Psoas muscle (tissue), 8 donors: ENCODE data around the gene RPS29. TPM values are rescaled to one million over a fixed set of nuclear protein-coding genes. Genes with fewer than 3 reads are reported as not detected.
A peak's percentile ranks its signal among the peaks of the same experiment; 100 is the strongest.
"Not testable (repeated sequence)": the region's sequence is repeated elsewhere in the genome, so short reads cannot be mapped to it uniquely, and the experiment has no call there.

Experiments used
- ATAC-seq, 4 donors: fragments of 200-7000 bp; cut with Tn5 transposase; one replicate each; pipeline ENCODE4 v1.9.1; 2020; ENCODE audit warnings: moderate library complexity in 3 of 4, mild to moderate bottlenecking in 2 of 4
- DNase-seq, 2 donors: peaks; one replicate each; pipeline ENCODE4 v3.0.0-alpha.2; 2020
- H3K27ac ChIP-seq: fragments of 200-600 bp; one replicate; pipeline ENCODE4 v1.8.0; 2022
- H3K27me3 ChIP-seq, 3 donors: fragments of 200-600 bp in 1 of 3; one replicate each; pipeline versions ENCODE4 v1.6.1 to v1.8.0; 2013 to 2022; ENCODE audit warnings: low read length in 2 of 3, mild to moderate bottlenecking in 2 of 3, moderate library complexity in 1 of 3; ENCODE audit not compliant: insufficient read depth in 3 of 3
- H3K36me3 ChIP-seq, 2 donors: fragments of 200-600 bp in 1 of 2; one replicate each; pipeline versions ENCODE4 v1.6.1 to v1.8.0; 2013 to 2022; ENCODE audit warnings: low read depth in 1 of 2, mild to moderate bottlenecking in 1 of 2, moderate library complexity in 1 of 2; ENCODE audit not compliant: insufficient read depth in 1 of 2
- H3K4me1 ChIP-seq: fragments of 200-600 bp; one replicate; pipeline ENCODE4 v1.8.0; 2022
- H3K4me3 ChIP-seq: fragments of 200-600 bp; one replicate; pipeline ENCODE4 v1.8.0; 2022; ENCODE audit warnings: mild to moderate bottlenecking
- H3K9me3 ChIP-seq: fragments of 200-600 bp; one replicate; pipeline ENCODE4 v1.8.0; 2022
- WGBS, 3 donors: extraction: QIAGEN DNeasy Blood & Tissue Kit; methylation state at CpG; one replicate each; pipeline versions ENCODE4 v1.1.6 to v1.1.7; 2013; 5-methylcytosine and 5-hydroxymethylcytosine counted together
- intact Hi-C, 2 donors: fragments of 100-400 bp; cut with DNase I; formaldehyde crosslinking; loops; one replicate each; pipeline versions ENCODE4 v1.11.0 to v1.14.2; 2022
- polyA plus RNA-seq, 3 donors: library from polyadenylated mRNA; stranded (reverse); fragments of 200-250 nt; gene quantifications; one replicate each; pipeline ENCODE4 v1.2.3, GENCODE V29; 2013
- total RNA-seq, 4 donors: library from RNA; stranded (reverse); fragmentation: NEBNext Ultra II Directional in 2 of 4; extraction: Animal tissue kit (Norgen Biotek cat#: 25700) in 2 of 4; gene quantifications; one replicate each; pipeline versions ENCODE4 v1.2.1 to v1.2.4, GENCODE V29; 2021 to 2023
- TF ChIP-seq, protein P1 (sequence below): fragments of 200-600 bp; IDR thresholded peaks from one replicate; pipeline ENCODE4 v1.8.0; 2022; ENCODE audit warnings: antibody characterized with exemption
- donor health status: healthy with polysubstance abuse.
- donor health status: DM: no; HTN: no; CAD: no; lungs with moderate emphysema.
- donor health status: Bipolar disorder and iron deficiency.
- donor health status: healthy.
- donor health status: DM: yes; HTN: yes; CAD: no.
- donor health status: DM: no; HTN: no; CAD: no.
- donor health status: DM: no; HTN: no; CAD: no.
- donor health status: DM: yes; HTN: yes; CAD: no.

The RPS29 gene
- total and polyA plus RNA-seq, 7 donors: 835 to 3,711 (median 1,213) TPM

- intact Hi-C loops: loop anchor here in 1 of 2 donors (5.0 kb wide), 1 partner anchor 33 kb away; the partner anchor contains the start of genes MGAT2 and RPL36AL
- ATAC-seq (no peak), DNase-seq (no peak)
- TF ChIP-seq, protein P1, sequence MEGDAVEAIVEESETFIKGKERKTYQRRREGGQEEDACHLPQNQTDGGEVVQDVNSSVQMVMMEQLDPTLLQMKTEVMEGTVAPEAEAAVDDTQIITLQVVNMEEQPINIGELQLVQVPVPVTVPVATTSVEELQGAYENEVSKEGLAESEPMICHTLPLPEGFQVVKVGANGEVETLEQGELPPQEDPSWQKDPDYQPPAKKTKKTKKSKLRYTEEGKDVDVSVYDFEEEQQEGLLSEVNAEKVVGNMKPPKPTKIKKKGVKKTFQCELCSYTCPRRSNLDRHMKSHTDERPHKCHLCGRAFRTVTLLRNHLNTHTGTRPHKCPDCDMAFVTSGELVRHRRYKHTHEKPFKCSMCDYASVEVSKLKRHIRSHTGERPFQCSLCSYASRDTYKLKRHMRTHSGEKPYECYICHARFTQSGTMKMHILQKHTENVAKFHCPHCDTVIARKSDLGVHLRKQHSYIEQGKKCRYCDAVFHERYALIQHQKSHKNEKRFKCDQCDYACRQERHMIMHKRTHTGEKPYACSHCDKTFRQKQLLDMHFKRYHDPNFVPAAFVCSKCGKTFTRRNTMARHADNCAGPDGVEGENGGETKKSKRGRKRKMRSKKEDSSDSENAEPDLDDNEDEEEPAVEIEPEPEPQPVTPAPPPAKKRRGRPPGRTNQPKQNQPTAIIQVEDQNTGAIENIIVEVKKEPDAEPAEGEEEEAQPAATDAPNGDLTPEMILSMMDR: no peak
- H3K36me3 ChIP-seq: peaks cover 0 to 6% of the 10 kb centered on the region in 2 donors
- no peaks in the 10 kb centered on the region for H3K27me3 ChIP-seq
- H3K27ac ChIP-seq: no peak overlapping the region
- H3K4me3 ChIP-seq: no peak overlapping the region
- 87 to 93% (median 88%) methylated on average over 3 of the region's 3 CpGs for WGBS, 3 donors
- H3K9me3 ChIP-seq: no peaks in the 10 kb centered on the region
- peaks cover 4% of the 10 kb centered on the region for H3K4me1 ChIP-seq
Measured at GRCh38 chr14:49589387-49589786, 3.2 kb upstream of the RPS29 start.

GRCh38 chr14:49586673-49587460 lies 687 bp upstream of the RPS29 start:
- ATAC-seq: peak; percentile 29 to 60 (median 45)
- Histone ChIP-seq H3K36me3 (peaks cover 7 to 31% of the 10 kb centered on the region in 2 donors), H3K27me3 (no peaks in the 10 kb centered on the region), H3K9me3 (no peaks in the 10 kb centered on the region), H3K4me1 (peaks cover 14% of the 10 kb centered on the region), H3K4me3 (peak overlapping the region; percentile 72), H3K27ac (peak overlapping the region; percentile 90)
- DNase-seq: peak in 1 of 2 donors; percentile 25
- intact Hi-C loops: loop anchor here in 1 of 2 donors (5.0 kb wide), 1 partner anchor 35 kb away; the partner anchor contains the start of genes MGAT2 and RPL36AL
- 2 to 3% (median 2%) methylated on average over 9 to 11 of the region's 21 CpGs for WGBS, 3 donors
- TF ChIP-seq, protein P1: peak; percentile 84

DNA sequence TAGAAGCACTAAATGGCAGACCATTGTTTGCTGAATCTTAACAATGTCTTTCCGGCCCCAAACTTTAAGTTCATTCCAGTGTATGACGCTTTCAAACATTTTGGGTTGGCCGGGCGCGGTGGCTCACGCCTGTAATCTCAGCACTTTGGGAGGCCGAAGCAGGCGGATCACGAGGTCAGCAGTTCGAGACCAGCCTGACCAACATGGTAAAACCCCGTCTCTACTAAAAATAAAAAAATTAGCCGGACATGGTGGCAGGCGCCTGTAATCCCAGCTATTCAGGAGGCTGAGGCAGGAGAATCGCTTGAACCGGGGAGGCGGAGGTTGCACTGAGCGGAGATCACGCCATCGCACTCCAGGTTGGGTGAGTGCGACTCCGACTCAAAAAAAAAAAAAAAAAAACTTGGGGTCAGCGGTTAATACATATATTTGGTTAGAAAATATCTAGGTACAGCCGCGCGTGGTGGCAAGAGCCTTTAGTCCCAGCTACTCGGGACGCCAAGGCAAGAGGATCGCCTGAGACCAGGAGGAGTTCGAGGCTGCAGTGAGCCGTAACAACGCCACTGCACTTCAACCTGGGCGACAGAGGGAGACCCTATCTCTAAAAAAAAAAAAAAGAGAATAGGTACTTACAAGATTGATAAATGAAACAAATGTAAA lies 1.1 kb downstream of the RPS29 start:
- DNase-seq, H3K27me3 ChIP-seq, ATAC-seq, H3K9me3 ChIP-seq: not testable (repeated sequence)
- intact Hi-C loops: loop anchor here in 1 of 2 donors (5.0 kb wide), 1 partner anchor 37 kb away; the partner anchor contains the start of genes MGAT2 and RPL36AL
- WGBS, 3 donors: 22 to 27% (median 24%) methylated on average over 32 of the region's 32 CpGs
- Histone ChIP-seq H3K4me3 (peak overlapping the region; percentile 72), H3K36me3 (peaks cover 7 to 34% of the 10 kb centered on the region in 2 donors), H3K4me1 (peaks cover 20% of the 10 kb centered on the region), H3K27ac (peak overlapping the region; percentile 90)

- Histone ChIP-seq H3K4me3 (peak overlapping the region; percentile 72), H3K4me1 (peaks cover 25% of the 10 kb centered on the region), H3K36me3 (peaks cover 9 to 34% of the 10 kb centered on the region in 2 donors), H3K27me3 (no peaks in the 10 kb centered on the region), H3K27ac (peak overlapping the region; percentile 4), H3K9me3 (no peaks in the 10 kb centered on the region)
- 85 to 91% (median 89%) methylated on average over 11 of the region's 11 CpGs for WGBS, 3 donors
- ATAC-seq (no peak), DNase-seq (no peak)
- intact Hi-C loops: no loop called here
- TF ChIP-seq, protein P1: no peak
Measured at GRCh38 chr14:49584058-49584457, 2.1 kb downstream of the RPS29 start.

GRCh38 chr14:49583629-49584028 lies 2.6 kb downstream of the RPS29 start:
- TF ChIP-seq, protein P1: no peak
- no peak for DNase-seq
- ATAC-seq: no peak
- intact Hi-C loops: no loop called here
- Histone ChIP-seq H3K27ac (peak overlapping the region; percentile 4), H3K4me1 (peaks cover 27% of the 10 kb centered on the region), H3K9me3 (no peaks in the 10 kb centered on the region), H3K36me3 (peaks cover 9 to 34% of the 10 kb centered on the region in 2 donors), H3K27me3 (no peaks in the 10 kb centered on the region), H3K4me3 (peak overlapping the region; percentile 72)
- 89 to 94% (median 92%) methylated on average over 6 of the region's 6 CpGs for WGBS, 3 donors
